ENCODE measurements around the gene CNTN4.

DNA sequence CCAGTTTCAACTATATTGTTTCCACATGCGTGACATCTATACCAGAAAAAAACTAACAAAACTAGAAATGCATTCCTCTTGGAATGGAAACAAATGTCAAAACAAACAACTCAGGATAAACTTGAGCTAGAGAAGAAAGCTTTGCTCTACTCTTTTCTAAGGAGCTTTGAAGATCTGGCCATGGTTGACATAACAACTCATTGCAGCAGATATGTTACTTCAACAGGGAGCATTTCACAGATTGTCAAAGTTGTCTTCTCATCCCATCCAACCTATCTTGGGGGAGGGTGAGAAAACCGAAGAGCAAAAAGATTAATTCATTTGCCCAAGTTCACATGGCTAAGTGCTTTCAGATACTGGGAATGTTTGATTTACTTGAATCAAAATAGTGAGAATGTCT lies 484.4 kb downstream of the CNTN4 start:
- TF ChIP-seq CTCF (IDR thresholded peaks at IDR 0.05; ENCODE audit: borderline replicate concordance, extremely low read depth, low read length, poor library complexity, severe bottlenecking) (no peak), EZH2 (IDR thresholded peaks at IDR 0.05; ENCODE audit: borderline replicate concordance, low read depth, low read length, severe bottlenecking) (no peak)

Data from DND-41 (cell line).